ENCODE data around the gene CADM2. TPM values are rescaled to one million over a fixed set of nuclear protein-coding genes. Genes with fewer than 3 reads are reported as not detected.

CADM2 gene
- total and polyA plus RNA-seq, 2 experiments from 2014 or later, result 13.3 to 47.5 TPM

GRCh38 chr3:85576697-85577200 is 618.0 kb downstream of the CADM2 start:
- Histone ChIP-seq H3K27ac (ENCODE audit: low read depth) (no peak overlapping the region), H3K4me2 (no peak overlapping the region), H3K79me2 (replicated peaks; ENCODE audit: insufficient read depth) (no peaks in the 10 kb centered on the region), H3K4me1 (ENCODE audit: insufficient read depth) (no peaks in the 10 kb centered on the region), H3K9me2 (ENCODE audit: insufficient read depth) (no peaks in the 10 kb centered on the region), H4K20me1 (replicated peaks; ENCODE audit: insufficient read depth) (no peaks in the 10 kb centered on the region), H3F3A (replicated peaks; ENCODE audit: low read depth) (no peaks in the 10 kb centered on the region), H3K27me3 (ENCODE audit: insufficient read depth) (no peaks in the 10 kb centered on the region), H3K36me3 (ENCODE audit: insufficient read depth) (no peaks in the 10 kb centered on the region), H3K4me3 (no peak overlapping the region), H2AFZ (no peak overlapping the region)
- ATAC-seq, result no peak
- Mint-ChIP-seq H3K4me1 (peaks cover 12% of the 10 kb centered on the region; the same call in 2 of the 3 replicates), H3K4me3 (no peak overlapping the region), H3K27me3 (ENCODE audit: insufficient read depth, low read depth, poor library complexity) (no peaks in the 10 kb centered on the region), H3K9me3 (no peaks in the 10 kb centered on the region), H3K27ac (no peak overlapping the region), H3K36me3 (ENCODE audit: low read depth) (no peaks in the 10 kb centered on the region)
- DNase-seq (ENCODE audit: low spot score), result no peak
- TF ChIP-seq JUNB (IDR thresholded peaks at IDR 0.05; ENCODE audit: unreplicated experiment) (no peak), ZNF462 (CRISPR knock-in tag; IDR thresholded peaks at IDR 0.05) (no peak), CREB1 (CRISPR knock-in tag; IDR thresholded peaks at IDR 0.05; ENCODE audit: low read depth) (no peak), ZNF114 (CRISPR knock-in tag; IDR thresholded peaks at IDR 0.05) (no peak), EZH2 (IDR thresholded peaks at IDR 0.05; ENCODE audit: low read depth, unreplicated experiment) (no peak), REST (IDR thresholded peaks at IDR 0.05; ENCODE audit: unreplicated experiment) (no peak), ZNF331 (CRISPR knock-in tag; IDR thresholded peaks at IDR 0.05; ENCODE audit: low read depth) (no peak), POLR2AphosphoS5 (IDR thresholded peaks at IDR 0.05; ENCODE audit: low read depth) (no peak), ETS1 (IDR thresholded peaks at IDR 0.05) (no peak), STAT1 (IDR thresholded peaks at IDR 0.05; ENCODE audit: unreplicated experiment) (no peak), EZH2phosphoT487 (IDR thresholded peaks at IDR 0.05; ENCODE audit: unreplicated experiment) (no peak), CTCF (conservative IDR thresholded peaks at IDR 0.05; ENCODE audit: low read depth in 2 of 2) (no peak), NANOG (IDR thresholded peaks at IDR 0.05; ENCODE audit: borderline replicate concordance) (no peak)
